Measurements from ENCODE around the gene IRX6. TPM values are rescaled to one million over a fixed set of nuclear protein-coding genes. Genes with fewer than 3 reads are reported as not detected.

The IRX6 gene
- total RNA-seq, 1 donor from 2014 or later: not detected

DNA sequence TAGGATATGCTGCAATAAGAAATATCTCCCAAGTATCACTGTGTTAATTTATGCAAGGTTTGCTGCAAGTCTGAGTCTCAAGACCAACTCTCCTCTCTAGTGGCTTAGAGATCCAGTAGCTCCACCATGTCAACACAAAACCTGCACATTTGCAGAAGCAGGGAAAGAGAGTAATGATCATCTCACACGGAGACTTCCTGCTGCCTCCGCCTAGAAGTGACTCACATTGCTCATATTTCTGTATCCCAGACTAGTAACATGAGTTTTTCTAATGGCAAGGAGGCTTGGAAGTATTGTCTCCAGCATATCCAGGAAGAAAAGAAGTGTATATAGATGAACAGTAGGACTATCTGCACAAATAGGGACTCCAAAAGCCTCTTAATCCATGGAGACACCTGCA is 15.0 kb upstream of the IRX6 start:
- no peak for DNase-seq (ENCODE audit: extremely low read depth, low read depth, low spot score)

DNA sequence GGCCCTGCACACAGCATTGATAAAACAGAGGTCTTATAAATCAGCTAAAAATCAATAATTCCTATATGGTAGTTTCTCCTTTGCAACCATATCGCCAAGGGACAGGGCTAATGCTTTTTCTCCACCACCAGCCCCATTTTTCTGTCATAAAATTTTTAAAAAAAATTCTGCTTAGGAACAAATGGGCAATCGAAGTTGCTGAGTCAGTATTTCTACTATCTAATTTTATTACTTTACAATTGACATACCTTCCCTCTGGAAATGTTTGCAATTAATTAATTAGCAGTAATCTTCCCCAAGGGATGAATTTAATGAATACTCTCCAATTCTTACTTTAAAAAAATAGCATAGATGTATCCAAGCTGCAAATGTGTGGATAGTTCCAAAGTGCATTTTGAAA is 1.7 kb upstream of the IRX6 start:
- DNase-seq (ENCODE audit: extremely low read depth, low read depth, low spot score): no peak

DNA sequence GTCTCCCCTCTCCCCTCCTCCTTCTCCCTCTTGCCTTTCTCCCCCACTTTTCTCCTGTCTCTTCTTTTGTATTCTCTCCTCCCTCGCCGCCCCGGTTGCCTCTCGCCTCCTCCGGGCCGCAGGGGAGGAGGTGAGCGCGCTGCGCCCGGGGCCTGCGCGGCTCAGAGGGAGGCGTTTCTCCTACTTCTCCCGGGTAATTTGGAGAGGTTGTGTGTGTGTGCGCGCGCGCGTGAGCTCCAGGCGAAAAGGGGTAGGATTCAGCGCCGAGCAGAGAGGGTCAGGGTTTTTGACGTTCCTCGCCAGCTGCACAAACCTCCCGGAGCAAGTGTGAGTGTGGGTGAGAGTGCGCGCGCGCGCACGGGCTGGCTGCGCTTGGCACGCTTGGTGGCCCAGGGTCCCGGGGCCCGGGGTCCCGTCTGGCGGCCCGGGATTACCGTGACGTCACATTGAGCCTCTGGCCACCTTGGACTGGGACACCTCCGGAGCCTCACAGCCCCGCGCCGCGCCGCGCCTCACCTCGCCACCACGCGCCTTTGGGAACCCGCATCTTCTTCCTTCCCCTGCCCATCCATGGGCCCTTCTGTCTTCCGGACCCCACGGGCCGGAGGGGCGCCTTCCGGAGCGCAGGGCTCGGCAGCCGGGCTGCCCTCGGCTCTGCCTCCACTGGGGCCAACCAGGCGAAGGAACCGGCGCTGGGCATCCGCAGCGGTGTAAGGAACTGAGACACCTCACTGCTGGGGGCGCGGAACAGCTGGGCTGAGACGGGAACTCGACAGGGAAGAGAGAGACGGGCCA is 479 bp downstream of the IRX6 start:
- no peak for DNase-seq (ENCODE audit: extremely low read depth, low read depth, low spot score)

DNA sequence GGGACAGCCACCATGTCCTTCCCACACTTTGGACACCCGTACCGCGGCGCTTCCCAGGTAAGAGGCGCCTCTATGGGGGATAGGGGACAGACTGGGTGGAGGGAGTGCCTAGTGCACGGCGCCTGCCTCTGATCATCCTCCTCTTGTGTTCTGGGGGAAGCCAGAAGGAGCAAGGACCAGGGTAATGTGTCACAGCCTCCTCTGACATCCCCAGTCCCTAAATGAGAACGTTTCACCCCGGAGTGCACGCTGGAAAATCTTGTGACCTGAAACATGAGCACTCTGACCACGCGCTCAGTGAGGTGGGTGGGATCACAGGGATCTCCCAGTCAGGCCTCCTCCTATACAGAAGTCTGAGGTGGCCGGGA is 1.1 kb downstream of the IRX6 start:
- no peak for DNase-seq (ENCODE audit: extremely low read depth, low read depth, low spot score)

DNA sequence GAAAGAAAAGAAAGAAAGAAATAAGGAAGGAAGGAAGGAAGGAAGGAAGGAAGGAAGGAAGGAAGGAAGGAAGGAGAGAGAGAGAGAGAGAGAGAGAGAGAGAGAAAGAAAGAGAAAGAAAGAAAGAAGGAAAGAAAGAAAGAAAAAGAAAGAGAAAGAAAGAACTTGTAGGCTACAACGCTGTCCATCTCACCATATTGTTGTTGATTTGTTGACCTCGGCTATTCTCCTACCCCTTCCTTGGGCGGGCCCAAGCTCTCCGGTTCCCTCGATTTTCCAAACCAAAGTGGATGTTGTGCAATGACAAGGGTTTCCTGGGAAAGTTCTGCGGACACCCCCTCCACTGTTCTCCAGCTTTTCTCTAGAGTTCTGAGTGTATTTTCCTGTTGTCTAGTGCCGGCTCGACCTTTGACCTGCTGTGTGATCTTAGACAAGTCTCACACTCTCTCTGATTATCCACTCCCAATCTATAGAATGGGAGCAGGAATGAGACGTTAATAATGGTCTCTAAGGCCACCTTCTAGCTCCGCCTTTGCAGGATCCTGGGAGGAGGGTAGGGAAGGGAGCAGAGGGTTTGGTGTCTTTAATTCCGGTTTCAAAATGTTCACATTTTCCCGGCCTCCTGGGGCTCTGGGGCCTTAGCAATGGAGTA is 1.6 kb downstream of the IRX6 start:
- DNase-seq (ENCODE audit: extremely low read depth, low read depth, low spot score): no peak

DNA sequence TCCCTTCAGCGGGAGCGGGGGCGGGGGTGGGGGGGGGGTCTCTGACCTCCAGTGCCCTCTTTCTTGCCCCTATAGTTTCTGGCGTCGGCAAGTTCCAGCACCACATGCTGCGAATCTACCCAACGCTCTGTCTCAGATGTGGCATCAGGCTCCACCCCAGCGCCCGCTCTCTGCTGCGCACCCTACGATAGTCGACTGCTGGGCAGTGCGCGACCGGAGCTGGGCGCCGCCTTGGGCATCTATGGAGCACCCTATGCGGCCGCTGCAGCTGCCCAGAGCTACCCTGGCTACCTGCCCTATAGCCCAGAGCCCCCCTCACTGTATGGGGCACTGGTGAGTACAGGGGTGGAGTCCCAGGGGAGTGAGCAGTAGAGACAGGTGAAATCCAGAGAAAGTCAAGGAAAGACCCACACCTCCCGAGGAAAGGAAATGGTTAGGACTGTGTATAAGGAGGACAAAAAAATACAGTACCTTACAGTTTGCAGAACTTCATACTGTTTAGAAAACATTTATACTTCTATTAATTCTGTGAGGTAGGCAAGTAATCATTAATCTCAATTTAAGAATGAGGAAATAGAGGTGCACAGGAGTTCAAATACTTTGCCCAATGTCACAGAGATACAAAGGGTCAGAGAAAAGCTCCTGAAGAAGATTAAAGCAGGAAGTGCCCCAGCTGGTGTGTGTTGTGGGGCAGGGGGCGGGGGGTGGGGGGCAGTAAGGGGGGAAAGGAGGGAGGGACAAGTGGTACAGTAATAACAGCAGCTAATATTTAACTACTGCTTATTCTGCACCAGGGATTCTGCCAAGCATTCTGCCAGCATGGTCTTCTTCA is 2.5 kb downstream of the IRX6 start:
- no peak for DNase-seq (ENCODE audit: extremely low read depth, low read depth, low spot score)

DNA sequence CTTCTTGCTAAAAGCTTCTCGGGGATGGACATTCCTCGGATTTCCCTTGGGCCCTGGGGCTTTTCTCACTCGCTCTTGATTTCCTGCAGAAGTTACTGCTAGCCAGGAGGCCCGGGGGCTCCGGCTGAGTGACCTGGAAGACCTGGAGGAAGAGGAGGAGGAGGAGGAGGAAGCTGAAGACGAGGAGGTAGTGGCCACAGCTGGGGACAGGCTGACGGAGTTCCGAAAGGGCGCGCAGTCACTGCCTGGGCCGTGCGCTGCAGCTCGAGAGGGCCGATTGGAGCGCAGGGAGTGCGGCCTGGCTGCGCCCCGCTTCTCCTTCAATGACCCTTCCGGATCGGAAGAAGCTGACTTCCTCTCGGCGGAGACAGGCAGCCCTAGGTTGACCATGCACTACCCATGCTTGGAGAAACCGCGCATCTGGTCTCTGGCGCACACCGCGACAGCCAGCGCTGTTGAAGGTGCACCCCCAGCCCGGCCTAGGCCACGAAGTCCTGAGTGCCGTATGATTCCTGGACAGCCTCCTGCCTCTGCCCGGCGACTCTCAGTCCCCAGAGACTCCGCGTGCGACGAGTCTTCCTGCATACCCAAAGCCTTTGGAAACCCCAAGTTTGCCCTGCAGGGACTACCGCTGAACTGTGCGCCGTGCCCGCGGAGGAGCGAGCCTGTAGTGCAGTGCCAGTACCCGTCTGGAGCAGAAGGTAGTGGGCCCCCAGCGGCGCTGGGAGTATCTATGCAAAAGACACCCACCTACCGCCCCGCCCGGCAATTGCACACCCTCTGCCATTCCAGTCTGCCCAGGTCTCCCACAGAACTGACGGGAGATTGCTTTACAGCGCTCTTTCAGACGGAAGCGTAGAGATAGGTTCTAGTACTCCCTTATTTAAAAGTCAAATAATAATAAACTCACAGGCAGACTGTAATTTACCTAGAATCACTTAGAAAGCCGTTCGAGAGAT is 4.9 kb downstream of the IRX6 start:
- no peak for DNase-seq (ENCODE audit: extremely low read depth, low read depth, low spot score)

DNA sequence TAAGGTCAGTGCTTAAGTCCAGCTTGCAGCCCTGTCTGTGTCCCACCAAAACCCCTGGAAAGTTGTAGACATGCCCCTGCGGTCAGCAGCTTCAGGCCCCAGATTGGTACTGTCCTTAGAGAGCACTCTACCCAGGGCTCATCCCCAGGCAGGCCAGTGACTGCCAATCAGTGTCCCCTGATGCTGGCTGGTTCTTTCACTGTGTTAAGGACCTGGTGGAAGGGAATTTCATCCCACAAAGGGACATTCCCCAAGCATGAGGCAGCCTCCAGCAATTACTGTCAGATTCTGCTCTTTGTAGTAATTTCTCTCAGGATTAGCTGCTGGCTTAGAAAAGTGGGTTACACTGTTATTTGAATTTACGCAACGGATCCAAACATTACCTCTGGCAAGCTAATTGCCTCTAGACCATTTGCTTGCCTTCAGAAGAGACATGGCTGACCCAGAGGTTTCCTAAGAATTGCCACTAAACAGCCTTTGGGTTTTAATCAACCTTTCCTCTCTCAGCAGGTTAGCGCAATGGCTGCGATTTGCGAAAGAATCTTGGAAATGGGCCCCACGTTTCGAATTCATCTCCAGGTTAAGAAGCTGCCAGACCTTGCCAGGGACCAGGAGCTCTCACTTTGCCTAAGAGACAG is 5.9 kb downstream of the IRX6 start:
- DNase-seq (ENCODE audit: extremely low read depth, low read depth, low spot score): no peak

DNA sequence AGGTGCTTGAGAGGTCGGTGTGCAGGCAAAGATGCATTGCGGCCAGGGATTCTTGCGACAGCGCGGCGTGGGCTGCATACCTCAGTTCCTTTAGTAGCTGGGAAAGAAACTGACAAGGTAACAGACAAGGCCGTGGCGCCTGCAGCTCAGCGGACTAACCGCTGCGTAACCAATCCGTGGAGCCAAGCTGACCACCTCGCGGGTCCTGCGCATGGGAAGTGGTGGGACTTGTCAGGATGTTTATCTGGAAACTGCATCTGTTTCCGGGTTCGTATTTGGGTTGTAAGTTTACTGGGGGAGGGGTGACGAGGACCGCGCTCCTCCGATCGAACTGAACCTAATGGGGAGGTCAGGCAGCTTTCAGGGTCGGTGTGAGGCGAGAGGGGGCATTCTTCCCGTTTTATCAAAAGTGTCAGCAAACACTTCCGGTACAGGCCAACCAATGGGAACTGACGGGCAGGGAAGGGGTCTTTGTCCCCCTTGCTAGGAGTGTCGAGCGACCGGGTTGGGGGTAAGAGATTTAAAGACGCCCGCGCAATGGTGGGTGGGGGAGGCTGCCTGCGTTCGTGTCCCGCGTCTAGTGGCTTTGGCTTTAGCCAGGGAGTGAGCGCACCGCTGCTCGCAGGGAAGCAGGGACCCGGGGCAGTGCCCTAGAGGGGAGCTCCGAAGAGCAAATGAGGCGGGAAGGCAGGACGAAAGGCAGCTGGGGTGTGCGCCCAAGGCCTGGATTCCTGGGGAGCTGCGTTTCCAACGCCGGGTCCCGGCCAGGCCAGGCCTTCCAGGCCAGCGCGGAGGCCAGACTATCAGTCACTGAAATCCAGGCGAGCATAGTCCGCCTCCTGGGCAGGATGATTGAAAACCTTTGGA is 7.0 kb downstream of the IRX6 start:
- no peak for DNase-seq (ENCODE audit: extremely low read depth, low read depth, low spot score)

DNA sequence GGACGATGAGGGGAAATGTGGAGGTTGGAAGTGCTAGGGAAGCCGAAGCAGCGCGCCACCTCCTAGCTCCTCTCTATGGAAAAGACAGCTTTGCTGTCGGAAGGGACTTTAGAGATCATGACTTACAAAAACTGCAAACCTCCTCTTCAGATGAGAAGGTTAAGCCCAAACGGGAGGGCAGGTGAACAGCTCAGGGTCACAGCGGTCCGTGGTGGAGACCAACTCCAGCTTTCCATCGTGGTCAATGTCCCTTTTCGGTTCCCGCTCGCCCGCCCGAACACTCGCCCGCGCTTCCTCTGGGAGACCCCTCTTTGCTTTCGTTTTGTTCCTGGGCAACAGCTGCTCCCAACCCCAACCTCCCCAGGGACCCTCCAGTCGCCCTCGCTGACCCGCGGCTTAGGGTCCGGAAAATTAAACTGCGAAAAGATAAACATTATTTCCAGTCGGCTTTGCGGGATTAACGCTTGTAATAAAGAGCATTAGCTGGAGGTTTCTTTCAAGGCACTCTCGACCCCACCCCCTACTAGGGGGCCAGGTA is 7.7 kb downstream of the IRX6 start:
- no peak for DNase-seq (ENCODE audit: extremely low read depth, low read depth, low spot score)

DNA sequence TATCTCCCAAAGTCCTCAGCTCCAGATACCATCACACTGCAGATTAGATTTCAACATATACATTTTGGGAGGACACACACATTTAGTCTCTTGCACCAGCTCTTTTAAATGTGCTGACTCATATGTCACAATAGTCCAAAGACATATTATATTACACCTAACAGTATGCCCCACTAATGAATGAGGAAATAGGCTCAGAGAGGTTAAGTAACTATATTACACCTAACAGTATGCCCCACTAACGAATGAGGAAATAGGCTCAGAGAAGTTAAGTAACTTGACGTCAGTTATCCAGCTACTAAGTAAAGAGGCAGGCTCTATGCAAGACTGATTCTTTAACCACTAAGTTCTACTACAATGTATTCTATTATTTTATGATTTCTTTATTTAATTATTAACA is 9.7 kb downstream of the IRX6 start:
- no peak for DNase-seq (ENCODE audit: extremely low read depth, low read depth, low spot score)

DNA sequence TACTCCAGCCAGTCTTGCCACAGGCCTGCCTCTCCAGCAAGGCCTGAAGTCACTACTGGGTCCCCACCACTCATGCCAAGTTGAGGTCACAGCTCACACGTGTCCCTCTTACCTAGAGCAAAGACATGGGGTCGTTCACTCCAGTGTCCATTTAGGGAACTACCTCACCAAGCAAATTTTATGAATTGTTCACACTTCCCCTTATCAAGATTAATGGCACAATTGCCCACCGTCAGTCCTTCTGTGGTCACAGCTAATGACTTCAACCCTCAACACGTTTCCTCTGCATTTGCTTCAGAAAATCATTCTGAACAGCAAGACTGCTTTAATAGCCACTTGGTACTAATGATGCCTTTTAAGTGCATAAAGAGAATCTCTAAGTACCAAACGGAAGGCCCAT is 14.6 kb downstream of the IRX6 start:
- DNase-seq (ENCODE audit: extremely low read depth, low read depth, low spot score): no peak

DNA sequence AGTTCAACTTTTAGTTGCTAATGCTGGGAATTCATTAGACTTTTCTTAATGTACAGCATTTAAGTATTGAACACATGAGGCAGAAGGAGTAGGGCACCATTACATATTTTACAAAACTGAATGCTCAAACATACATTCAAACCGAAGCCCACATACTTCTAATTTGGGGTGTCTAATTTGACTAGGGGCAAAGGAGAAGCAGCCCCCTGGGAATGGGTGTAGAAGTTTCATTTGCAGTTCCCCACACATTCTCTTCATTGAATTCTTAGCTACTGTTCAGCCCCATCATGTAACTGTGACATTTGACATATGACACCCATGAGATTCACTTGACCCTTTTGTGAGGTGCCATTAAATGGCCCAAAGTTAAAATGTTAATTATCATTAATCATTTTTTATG is 16.4 kb downstream of the IRX6 start:
- DNase-seq (ENCODE audit: extremely low read depth, low read depth, low spot score): no peak

DNA sequence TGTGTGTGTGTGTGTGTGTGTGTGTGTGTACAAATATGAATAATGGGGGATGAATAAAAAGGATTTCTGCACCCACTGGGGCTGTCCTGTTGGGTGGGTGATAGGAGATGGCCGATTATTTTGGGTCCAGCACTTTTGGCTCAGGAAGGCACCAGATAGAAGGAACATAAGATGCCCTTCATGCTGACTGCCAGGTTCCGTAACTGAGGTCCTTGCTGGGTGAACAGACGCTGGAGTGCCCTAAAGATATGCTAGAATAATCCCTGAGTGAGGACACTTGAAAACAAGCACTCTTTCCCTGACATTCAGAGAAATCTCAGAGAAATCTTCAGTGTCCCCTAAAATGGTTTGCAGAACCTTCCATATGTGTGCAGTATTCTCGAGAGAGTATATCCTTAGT is 17.7 kb downstream of the IRX6 start:
- DNase-seq (ENCODE audit: extremely low read depth, low read depth, low spot score): no peak

DNA sequence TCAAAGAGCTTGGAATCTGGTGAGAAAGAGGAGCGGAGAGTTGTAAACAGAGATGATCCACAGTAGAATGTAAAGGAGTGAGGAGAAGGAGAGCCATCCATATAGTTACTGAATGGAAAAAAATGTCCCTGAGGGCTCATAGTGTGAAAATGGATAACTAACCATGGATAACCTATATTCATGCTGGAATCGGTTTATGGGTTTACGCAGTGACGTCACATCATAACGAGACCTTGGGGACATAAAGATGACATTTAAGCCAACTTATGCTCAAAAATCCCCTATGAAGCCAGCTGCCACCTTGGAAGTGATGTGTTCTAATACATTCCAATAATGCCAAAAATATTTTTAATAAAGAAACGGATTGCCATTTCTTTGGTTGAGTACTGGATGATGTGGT is 22.5 kb downstream of the IRX6 start:
- no peak for DNase-seq (ENCODE audit: extremely low read depth, low read depth, low spot score)

DNA sequence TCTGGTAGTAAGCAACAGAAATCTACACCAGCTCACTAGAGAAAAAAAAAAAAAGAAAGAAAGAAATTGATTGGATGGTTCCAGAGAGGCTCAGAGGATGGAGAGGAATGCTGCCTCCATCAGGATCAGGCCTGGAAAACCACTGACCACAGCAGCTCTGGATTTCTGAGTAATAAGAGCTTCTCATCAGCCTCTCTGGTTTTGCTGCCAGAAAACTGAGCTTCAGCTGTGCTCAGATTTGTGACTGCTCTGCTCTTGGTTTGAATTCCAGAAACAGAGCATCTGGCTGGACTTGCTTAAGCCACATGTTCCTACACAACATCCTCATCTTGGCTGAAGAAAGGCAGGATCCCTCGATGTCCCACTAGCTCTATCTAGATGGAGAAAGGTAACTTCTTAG is 25.9 kb downstream of the IRX6 start:
- DNase-seq (ENCODE audit: extremely low read depth, low read depth, low spot score): no peak

DNA sequence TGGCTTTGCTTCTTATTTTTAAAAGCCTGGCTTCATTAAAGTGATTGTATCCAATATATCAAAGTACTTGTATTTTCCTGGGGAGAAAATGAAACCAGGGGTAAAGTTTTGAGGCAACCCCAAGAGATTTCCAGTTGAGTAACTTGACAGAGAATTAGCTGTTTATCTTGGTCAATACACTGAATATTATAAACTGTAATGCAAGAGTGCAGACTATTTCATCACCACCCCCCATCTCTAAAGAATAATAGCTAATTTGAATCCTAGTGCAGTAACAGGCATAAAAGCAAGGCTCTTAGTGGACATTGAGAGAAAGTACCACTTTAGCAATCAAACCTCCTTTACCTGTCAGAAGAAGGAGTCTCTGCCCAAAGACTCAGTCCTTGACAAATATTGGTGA is 27.0 kb downstream of the IRX6 start:
- no peak for DNase-seq (ENCODE audit: extremely low read depth, low read depth, low spot score)

DNA sequence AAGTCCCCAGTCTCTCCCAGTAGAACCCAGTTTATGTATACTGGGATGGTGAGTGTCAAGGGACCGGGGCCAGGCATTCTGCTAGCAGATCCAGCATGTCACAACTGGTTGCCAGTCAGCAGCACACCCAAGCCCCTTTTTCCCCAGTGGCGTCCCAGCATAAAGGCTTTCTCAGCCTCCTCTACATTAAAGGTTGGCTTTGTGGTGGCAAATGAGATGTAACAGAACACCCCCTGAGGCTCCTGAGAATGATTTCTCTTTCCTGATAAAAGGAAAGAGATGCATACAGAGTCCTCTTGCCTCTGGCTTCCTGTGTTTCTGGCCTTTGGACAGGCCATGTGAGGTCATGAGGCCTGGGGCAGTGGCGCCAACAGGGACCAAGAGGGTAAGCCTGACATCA is 27.9 kb downstream of the IRX6 start:
- no peak for DNase-seq (ENCODE audit: extremely low read depth, low read depth, low spot score)

DNA sequence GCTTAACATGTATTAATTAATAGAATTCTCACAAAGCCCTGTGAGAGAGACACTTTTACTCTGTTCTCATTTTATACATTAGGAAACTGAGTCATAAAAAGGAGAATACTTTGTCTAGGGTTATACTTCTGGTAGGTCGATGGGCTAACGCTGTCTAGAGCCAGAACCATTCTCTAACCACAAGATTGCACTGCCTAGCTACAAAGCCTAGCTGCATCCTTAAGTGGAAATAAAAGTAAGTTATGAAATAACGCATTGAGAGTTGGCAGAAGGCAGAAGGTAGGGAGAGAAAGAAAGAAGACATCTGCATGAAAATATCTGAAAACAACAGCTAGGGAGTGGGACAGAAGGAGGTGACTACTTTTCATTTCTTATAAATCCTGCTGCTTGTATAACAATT is 33.2 kb downstream of the IRX6 start:
- DNase-seq (ENCODE audit: extremely low read depth, low read depth, low spot score): no peak
